Measurements from ENCODE around the gene DEUP1.

- TF ChIP-seq, protein P1, sequence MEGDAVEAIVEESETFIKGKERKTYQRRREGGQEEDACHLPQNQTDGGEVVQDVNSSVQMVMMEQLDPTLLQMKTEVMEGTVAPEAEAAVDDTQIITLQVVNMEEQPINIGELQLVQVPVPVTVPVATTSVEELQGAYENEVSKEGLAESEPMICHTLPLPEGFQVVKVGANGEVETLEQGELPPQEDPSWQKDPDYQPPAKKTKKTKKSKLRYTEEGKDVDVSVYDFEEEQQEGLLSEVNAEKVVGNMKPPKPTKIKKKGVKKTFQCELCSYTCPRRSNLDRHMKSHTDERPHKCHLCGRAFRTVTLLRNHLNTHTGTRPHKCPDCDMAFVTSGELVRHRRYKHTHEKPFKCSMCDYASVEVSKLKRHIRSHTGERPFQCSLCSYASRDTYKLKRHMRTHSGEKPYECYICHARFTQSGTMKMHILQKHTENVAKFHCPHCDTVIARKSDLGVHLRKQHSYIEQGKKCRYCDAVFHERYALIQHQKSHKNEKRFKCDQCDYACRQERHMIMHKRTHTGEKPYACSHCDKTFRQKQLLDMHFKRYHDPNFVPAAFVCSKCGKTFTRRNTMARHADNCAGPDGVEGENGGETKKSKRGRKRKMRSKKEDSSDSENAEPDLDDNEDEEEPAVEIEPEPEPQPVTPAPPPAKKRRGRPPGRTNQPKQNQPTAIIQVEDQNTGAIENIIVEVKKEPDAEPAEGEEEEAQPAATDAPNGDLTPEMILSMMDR (conservative IDR thresholded peaks at IDR 0.05; ENCODE audit: low read length), result no peak
- no peak for TF ChIP-seq EZH2phosphoT487 (IDR thresholded peaks at IDR 0.05; ENCODE audit: borderline replicate concordance, low read depth, low read length)
Measured at GRCh38 chr11:93303689-93304088, 26.9 kb upstream of the DEUP1 start.

Data from OCI-LY7 (cell line).